HTERT RPE-1 (cell line): Measurements from ENCODE around the gene PASD1.

Source experiments
- in situ Hi-C: fragments of 300-500 bp; cut with MboI; formaldehyde crosslinking; loops from 4 replicates; pipeline ENCODE4 v1.14.3; 2020; ENCODE audit warnings: low sequenced_read_pairs

Gene PASD1

DNA sequence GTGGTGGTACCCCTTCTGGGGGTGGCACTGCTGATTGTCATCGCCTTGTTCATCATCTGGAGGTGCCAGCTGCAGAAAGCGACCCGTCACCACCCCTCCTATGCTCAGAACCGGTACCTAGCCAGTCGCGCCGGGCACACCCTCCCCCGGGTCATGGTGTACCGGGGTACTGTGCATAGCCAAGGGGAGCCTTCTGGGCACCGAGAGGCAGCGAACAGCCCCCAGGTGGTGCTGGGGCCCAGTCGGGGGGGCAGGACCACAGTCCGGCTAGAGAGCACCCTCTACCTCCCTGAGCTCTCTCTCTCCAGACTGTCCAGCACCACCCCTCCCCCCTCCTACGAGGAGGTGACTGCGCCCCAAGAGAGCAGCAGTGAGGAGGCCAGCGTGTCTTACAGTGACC lies 137.1 kb downstream of the PASD1 start:
- in situ Hi-C loops = no loop called here

DNA sequence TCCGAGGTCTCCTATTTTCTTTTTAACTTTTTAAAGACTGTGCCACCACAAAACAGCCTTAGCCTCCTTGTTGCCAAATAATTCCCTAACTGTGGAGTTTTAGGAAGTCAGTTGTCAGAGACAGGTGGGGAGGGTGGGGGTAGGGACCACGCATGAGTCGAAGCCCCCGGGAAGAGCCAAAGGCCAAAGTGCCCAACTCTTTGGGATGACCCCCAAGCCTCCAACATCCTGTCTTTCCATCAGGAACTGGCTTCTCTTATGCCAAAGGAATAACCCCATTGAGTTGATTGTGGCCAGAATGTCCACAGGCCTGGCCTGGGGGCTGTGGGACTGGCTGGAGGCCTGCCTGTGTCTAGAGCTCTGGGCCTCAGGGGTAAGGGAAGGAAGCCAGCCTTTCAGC lies 137.6 kb downstream of the PASD1 start:
- in situ Hi-C loops = no loop called here

DNA sequence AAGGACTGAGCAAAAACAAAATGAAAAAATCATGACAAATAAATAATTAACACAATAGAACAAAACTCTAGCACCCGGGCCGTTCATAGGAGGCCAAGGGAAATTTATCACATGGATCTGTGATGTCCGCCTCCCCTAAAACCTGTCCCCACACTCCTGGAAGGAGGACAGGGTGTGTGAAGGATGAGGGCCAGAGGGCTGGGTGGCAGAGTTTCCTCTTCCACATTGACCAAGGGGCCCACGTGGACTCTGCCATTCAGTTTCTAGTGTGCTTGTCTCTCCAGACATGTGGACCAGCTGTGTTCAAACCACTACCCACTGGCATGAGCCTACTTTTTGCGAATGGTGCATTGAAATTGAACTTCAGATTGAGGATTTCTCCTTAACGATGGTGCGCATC lies 138.1 kb downstream of the PASD1 start:
- in situ Hi-C loops = no loop called here

DNA sequence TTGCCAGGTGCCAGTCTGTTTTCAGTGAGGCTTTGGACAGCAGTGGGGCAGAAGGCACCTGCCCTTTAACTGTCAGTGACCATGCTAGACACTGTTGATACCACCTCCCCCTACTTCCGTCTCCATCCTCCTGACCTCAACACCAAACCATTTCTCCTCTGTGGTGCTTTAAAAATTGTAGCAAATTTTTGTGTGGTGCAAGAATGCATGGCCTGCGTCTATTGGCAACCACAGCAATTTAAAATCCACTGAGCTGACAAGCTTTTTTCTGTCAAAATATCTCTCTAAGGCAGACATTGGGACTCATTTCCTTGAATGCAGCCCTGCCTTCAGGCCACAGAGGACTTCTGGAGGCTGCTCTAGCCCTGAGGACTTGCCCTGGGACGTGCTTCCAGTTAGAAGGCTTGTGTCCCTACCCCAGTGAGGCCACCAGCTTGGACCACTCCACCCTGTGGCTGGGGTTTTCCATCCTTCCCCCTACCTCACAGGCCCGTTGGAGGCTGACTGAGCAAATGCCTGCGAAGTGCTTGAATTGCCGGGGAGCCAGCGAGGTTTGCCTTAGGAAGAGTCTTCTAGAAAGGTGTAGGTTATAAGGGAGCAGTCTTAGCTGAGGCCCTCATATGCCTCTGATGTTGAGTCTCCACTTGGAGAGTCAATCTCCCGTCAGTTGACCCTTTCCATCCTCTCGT lies 138.7 kb downstream of the PASD1 start:
- in situ Hi-C loops = no loop called here

DNA sequence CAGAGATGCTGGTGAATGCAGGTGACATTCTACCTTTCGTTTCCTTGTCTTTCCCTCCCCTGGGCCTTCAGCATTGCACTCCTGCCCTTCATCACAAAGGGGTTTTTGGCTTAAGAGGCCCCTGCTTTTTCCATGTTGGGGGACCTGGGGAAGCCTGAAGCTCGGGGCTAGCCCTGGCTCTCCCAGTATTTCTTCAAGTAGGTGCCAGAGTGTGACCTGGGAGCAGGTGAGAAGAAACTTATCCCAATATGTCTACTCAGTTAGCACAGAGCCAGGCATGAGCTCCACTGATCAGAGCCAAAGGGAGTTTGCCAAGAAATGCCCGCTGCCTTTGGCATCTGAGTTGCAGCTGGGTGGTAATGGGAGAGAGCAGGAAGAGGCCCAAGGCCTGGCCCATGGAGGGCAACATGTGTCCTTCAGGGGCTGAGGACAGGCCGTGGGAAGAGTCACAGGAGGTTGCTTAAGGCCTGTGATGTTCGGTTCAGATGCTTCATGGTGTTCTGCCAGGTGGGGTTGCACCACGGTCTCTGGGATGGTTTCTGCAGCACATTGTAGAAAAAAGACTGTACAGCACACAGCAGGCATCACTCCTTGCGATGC lies 139.4 kb downstream of the PASD1 start:
- in situ Hi-C loops = no loop called here

DNA sequence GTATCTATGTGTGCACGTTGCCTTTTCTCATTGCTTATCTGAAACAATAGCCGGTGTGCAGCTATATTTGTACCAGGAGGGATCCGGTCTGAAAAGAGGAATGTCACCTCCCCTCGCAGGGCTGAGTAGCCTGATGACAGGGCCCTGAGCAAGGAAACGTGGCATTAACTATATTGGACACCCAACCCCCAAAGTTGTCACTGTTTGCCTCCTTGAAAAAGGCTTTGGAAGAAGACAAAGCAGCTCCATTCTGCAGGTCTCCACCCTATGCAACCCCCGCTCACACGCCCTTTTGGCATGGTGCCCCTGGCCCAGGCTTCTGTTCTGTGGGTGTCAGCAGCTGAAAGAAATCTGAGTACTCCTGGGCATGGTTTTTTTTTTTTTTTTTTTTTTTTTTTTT lies 140.0 kb downstream of the PASD1 start:
- in situ Hi-C loops = no loop called here

DNA sequence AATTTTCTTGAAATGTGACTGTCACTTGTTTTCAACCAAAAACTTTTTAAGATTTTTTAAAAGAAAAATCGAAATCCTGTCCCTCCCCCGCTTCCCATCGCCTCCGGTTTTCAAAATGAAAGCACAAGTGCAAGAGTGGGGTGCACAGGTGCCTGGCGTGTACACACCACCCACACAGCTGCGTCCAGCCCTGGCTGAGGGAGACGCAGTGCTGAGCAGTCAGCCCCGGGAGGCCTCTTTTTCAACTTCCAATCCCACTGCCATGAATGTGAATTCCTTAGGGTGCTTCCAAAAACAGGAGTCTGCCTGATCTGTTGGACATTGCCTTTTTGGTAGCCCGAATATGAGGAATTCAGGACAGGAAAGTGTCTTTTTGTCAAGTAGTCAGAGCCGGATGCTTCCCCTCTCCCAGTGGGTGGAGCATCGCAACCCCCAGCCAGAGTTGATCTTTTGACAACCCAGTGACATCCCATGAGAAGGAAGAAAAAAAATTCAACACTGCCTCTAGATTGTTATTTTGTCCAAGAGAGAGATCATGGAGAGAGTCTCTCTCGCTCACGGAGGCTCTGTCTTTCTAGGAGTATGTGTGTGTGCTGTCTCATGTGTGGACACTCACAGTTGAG lies 140.7 kb downstream of the PASD1 start:
- in situ Hi-C loops = no loop called here

DNA sequence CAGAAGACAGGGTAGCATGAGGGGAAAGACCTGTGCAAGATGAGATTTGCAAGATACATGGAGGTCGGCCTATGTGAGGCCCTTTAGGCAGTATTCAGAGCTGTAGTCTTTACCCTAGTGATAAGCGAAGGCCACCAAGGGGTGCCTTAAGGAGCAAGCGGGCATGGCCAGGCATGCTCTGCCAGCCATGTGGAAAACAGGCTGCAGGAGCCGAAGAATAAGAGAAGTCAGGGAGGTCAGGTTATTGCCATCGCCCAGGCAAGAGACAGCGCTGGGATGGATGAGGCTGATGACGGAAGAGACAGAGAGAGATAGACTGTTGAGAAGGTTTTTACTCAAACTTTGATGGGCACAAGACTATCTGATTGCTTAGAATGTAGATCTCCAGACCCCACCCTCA lies 145.3 kb downstream of the PASD1 start:
- in situ Hi-C loops = no loop called here

DNA sequence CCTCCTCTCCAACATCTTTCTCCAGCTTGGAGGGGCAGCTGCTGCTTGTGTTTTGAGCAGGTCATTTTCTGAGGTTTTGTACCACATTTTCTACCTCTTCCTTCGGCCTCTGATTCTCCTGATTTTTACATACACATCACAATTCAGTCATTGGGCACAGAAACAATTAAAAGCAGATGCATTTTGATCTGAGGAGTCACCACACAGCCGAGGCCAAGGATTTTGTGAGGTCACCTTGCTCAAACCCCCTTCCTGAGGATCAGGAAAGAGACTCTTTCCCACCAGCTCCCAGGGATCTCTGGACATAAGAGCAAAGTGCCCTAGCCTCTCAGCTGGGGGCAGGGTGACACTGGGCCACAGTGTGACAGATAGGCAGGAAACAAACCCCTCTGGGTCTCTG lies 147.0 kb downstream of the PASD1 start:
- in situ Hi-C loops = no loop called here

DNA sequence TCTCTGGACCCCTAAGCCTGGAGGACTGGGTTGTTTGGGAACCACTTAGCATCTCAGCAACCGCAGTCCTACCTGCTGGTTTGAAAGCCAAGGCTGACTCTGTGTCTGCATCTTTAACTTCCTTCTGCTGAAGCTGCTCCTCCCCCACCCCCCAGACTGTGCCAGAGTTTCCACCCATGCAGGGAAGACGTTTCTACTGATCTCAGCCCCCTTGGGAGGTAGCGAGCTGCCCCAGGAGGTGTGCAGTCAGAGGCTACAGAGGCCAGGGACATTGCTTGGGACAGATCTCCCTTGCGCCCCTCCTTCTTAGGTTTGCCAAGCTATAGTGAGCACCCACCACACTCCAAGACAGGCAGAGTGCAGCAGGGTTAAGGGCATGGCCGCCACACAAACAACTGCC lies 147.7 kb downstream of the PASD1 start:
- in situ Hi-C loops = no loop called here

DNA sequence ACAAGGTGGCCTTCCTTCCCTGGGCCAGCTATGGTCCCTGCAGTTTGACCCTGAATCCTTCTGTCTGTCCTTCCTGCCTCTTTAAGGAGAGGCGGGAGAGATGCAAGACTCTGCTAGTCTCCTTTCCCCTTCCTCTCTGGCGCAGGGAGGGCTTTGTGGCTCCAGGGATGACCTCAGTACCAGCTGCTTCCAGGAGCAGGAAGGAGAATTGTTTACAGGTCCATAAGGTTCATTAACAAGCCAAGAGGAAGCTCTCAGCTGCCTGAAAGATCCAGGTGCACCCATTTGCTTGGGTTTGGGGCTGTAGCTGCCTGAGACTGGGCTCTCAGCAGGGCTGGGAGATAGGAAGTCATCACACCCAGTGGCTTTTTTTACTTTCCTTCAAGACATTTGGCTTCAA lies 148.3 kb downstream of the PASD1 start:
- in situ Hi-C loops = no loop called here

DNA sequence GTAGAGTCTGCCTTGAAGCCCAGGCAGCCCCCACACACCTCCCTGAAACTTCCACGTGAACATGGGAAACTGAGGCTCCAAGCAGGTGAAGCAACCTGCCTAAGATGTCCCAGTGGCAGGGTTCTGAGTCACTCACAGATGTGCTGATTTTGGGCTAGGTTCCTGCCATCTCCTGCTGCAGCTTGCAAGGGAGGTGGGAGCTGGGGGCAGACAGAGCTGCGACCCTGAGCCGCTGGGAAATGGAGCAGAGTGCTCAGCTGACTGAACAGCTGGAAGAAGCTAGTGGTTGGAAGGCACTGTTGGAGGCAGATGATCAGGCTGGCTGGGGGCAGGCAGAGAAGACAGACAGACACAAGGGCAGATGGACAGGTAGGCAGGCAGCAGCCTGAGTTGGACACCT lies 148.8 kb downstream of the PASD1 start:
- in situ Hi-C loops = no loop called here

DNA sequence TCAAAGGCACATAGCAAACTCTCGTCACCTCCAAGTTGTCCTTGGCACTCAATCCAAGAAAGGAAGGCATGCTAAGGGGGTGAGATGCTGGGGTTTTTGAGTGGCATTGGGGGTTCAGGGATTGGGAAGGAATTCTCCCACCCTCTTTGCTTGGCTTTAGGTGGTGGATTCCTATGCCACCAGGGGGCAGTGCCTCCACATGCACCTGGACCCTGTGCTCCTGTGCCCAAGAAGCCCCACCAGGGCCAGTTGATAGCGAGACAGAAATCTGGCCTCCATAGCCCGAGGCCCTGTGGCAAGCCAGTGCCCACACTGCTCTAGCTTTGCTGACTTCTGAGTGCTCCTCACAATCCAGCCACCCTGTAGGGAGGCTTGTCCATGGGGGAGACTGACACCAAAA lies 150.4 kb downstream of the PASD1 start:
- in situ Hi-C loops = no loop called here

DNA sequence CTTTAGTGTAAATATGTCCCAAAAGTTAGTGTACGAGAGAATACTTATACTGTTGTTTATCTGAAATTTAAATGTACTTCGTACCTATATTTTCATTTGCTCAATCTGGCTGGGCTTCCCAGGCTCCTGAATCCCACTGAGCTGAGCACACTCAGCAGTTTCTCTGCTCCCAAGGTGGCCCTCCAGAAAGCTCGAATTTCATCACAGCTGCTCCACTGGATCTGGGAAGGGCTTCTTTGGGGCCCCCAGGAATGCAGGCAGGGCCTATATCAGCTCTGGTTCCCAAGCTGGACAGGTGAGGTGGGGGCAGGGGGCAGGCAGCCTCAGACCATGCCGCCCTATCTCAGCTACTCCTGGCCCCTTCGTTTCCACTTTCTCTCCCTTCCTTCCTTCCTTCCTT lies 150.9 kb downstream of the PASD1 start:
- in situ Hi-C loops = no loop called here

DNA sequence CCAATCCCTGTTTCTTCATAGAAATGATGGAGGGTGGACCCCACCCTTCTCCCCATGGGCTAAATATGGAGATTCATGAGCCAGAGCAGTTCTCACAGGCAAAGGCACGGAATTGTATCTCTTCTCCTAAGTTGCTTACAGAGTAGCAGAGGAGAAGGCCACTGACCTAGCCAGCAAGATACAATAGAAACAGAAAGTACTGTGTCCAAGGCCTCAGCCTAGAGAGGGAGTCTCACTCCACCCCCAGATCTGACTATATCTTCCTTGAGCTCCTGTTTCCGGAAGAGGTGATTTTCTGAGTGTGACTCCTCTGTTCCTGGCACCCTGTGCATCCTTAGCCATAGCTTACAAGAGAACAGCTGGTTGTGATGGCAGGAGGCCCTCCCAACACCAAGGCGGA lies 152.3 kb downstream of the PASD1 start, which contains the start of gene FATE1:
Gene FATE1 (plus strand): TSS at position 284 of the 400 bp plus-strand sequence. CDS start 85 bp downstream, at position 369.
- in situ Hi-C loops = no loop called here

DNA sequence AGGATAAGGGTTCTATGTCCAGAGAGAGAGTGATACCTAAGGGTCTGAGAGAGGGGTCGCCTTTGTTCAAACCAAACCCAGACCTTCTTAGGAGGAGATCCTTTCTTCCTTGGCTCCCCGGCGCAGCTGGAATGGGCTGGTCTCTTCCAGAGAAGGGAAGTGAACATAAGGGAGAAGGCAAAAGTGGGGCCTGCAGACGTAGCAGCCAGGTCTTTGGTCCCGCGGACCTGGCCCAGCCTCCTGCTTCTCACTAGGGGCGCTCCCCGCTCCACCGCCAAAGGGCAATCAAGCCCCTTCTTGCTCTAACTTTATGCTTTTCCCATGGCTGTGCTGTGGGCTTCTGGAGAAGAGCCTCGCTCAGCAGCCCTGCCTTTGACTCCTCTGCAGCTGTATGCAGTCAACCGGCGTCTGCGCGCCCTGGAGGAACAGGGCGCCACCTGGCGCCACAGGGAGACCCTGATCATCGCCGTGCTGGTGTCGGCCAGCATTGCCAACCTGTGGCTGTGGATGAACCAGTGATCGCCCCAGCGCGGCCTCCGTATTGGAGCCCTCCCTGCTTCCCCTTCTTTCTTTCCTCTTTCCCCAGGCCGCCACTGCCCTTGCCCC lies 158.9 kb downstream of the PASD1 start:
- in situ Hi-C loops = no loop called here

DNA sequence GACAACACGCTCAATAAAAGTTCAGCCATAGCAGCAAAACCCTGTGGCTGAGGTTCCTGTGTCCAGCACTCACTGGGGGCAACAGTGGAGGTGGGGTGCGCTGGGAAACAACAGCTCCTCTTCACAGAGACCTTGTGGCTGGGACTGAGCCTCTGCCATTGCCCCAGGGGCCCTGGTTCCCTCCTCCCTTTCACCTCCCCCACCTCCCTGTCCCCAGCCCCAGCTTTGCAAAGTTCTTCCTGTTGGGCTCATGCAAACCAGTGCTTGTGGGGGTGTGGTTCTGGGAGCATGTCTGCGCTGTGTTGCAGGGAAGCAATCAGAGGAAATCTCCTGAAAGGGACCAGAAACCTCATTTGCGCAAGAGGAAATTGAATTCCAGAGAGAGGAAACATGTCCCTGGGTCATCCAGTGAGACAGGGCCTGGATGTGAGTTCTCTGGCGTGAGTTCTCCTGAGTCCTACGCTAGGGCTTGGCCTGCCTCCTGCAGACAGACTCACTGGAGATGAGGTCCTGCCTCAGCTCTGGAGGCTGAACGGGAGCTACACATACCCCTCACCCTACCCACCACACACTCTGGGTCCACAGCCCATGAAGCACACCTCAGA lies 159.8 kb downstream of the PASD1 start:
- in situ Hi-C loops = no loop called here

DNA sequence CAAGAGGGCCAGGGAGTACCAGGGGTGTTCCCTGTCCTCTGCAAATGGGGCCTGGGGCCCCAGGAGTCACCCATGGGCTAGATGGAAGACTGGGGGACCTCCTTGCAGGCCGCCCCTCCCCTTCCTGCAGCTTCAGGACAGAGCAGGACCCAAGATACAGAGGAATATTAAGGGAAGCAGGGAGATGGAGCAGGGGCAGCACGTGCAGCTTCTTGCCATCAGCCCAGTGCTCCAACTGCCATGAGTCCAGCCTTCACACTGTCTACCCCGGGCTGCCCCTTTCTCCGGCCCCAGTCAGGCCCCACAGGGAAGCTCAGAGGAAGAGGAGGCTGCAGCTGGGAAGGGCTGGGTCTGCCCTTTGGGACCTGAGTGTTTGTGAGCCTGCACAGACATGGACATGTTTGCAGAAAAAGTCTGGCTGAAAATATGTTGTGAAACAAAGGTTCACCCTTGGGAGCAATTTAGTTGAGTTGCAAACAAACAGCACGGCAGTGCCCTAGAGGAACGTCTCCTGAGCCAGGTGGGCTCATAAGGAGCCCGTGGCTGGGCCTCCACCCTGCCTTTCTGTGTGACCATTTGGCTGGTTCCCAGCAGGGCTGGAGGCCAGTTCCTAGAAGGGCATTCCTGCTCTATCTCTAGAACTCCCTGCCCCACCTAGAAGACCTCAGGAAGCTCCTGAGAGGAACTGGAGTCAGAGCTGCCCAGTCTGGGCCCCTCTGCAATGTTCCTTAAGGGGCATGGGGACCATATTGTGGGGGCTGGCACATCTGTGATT lies 161.3 kb downstream of the PASD1 start:
- in situ Hi-C loops = no loop called here

DNA sequence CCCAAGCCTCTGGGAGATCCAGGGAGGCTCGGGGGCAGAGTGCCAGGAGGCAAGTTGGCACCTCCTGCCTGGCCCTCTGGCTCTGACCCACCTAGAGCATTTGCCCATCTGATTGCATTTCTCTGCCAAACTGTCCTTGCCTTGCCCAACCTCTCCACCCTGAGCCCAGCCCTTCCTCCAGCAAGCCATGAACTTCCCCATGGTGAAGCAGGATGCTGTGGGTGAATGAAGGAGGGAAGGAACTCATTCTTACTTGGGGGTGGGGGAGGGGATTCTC lies 161.8 kb downstream of the PASD1 start:
- in situ Hi-C loops = no loop called here
